GM21515 (cell line): Measurements from ENCODE around the gene TSPAN18.
A peak's percentile ranks its signal among the peaks of the same experiment; 100 is the strongest.

ENCODE experiments used
- ATAC-seq: cut with Tn5 transposase; IDR thresholded peaks from one replicate; pipeline ENCODE4 v1.9.1; 2021; ENCODE audit not compliant: unreplicated experiment

TSPAN18 gene

GRCh38 chr11:44861849-44862557 is 135.2 kb downstream of the TSPAN18 start:
- ATAC-seq: peak; percentile 98

- ATAC-seq: no peak
Measured at GRCh38 chr11:44862558-44863101, 135.9 kb downstream of the TSPAN18 start.

GRCh38 chr11:44863231-44863630 is 136.5 kb downstream of the TSPAN18 start:
- no peak for ATAC-seq

GRCh38 chr11:44865866-44866272 is 139.1 kb downstream of the TSPAN18 start:
- ATAC-seq: no peak

DNA sequence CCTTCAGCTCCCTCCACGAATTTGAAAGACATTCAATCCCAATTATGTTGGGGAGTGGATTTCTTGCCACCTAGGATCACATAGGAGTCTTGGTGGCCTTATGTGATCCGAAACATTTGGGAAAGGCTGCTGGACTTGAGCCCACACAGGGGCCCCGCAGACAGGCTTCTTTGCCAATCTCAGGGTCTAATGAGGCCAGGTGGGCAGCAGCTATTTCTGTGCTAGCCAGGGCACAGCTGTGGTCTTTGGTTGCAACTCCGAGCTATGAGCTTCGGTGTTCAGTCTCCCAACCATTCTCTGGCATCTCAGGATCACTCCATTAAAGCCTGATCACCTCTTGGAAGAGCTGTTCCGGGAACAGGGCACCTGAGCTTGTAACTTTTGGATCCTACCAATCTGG is 139.5 kb downstream of the TSPAN18 start:
- ATAC-seq: no peak

DNA sequence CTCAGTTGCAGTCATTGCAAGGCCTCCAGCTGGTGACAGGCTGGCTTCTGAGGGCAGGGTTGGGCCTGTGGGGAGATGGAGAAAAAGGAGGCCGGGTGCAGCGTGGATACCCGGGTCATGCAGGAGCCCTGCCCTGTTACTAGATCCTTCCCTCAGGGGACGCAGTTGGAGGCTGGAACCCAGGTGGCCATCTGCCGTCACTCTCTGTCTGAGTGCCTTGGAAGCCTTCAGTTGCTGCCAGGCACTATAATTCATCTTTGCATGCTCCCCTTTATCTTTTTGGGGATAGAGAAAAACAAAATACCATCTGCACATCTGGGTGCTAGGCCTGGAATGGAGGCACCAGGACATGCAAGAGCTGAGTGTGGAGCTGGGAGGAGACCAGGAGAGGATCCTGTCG is 141.3 kb downstream of the TSPAN18 start:
- no peak for ATAC-seq

- ATAC-seq: no peak
Measured at GRCh38 chr11:44868455-44869421, 142.0 kb downstream of the TSPAN18 start.

GRCh38 chr11:44870181-44870580 is 143.4 kb downstream of the TSPAN18 start:
- ATAC-seq: no peak

- no peak for ATAC-seq
Measured at GRCh38 chr11:44870615-44871176, 143.9 kb downstream of the TSPAN18 start.

- peak; percentile 93 for ATAC-seq
Measured at GRCh38 chr11:44871682-44872081, 144.9 kb downstream of the TSPAN18 start.

DNA sequence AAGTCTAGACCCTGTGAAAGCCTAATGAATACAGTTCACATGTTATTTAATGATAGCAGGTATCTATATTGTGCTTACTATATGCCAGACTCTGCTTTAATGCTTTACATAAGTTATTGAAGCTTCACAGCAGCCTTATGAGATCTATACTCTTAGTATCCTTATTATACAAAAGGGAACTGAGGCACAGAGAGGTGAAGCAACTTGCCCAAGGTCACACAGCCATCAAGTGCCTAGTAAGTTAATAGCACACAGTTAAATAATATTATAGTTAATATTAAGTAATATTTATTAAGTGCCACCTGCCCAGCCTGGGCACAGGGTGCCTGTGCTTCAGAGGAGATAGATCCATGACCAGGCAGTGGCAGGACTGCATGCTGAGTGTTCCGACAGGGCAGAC is 145.8 kb downstream of the TSPAN18 start:
- ATAC-seq: no peak

GRCh38 chr11:44873537-44873936 is 146.8 kb downstream of the TSPAN18 start:
- ATAC-seq: no peak

DNA sequence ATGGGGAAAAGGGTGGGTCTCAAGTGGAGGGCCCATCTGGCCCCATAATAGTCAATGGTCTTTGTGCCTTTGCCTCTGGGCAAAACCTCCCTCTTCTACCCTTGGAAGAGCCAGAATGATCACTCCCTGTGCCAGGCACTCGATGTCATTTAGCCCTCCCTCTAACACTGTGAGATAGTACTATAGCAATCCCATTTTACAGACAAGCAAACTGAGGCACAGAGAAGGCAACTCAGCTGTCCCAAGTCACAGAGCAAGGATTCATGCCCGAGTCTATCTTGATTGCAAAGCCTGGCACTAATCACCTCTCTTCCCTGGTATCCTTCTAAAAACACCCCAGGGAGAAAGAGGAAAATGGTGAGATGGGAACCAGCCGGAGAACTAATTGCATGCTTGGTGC is 147.5 kb downstream of the TSPAN18 start:
- ATAC-seq: no peak

- no peak for ATAC-seq
Measured at GRCh38 chr11:44875037-44875436, 148.3 kb downstream of the TSPAN18 start.

- no peak for ATAC-seq
Measured at GRCh38 chr11:44876194-44876723, 149.5 kb downstream of the TSPAN18 start.

GRCh38 chr11:44876906-44877305 is 150.1 kb downstream of the TSPAN18 start:
- ATAC-seq: no peak

DNA sequence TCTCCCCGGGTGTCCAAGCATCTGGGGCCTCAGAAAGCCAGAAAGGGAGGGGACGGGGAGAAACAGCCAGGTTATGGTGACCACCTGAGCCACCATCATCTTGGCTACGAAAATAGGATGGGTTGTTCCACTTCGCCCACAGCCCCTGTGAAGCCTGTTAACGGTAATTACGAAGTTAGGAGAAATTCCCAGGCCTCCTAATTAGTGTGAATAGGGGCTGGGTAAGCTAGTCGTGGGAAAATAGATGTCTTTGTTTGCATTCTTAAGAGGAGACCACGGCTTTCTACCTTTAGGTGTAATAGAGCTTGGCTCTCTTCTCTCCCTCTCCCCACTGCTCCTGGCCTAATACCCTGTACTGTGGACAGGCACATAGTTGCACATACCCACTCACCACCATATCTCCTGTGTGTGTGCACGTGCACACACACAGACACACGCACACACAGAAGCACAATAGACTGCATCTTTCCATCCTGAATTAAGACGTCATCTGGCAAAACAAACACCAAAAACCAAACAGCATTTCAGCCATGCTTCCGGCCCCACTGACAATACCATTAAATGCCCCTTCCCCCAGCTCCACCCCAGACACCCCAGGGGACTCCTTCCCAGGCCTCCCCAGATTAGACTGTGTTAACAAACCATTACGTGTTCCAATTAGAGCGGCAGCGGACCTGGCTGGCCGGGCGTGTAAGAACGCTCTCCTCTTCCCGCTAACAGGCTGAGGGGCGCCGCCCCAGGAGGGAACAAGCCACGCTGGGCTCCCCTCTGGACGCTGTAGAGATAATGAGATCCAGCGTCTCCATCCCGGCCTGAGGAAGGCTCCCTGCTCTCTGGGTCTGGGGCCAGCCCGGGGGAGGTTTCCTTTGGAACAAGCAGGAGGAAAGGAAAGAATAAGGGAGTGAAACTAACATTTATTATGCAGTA is 151.1 kb downstream of the TSPAN18 start:
- ATAC-seq: no peak

DNA sequence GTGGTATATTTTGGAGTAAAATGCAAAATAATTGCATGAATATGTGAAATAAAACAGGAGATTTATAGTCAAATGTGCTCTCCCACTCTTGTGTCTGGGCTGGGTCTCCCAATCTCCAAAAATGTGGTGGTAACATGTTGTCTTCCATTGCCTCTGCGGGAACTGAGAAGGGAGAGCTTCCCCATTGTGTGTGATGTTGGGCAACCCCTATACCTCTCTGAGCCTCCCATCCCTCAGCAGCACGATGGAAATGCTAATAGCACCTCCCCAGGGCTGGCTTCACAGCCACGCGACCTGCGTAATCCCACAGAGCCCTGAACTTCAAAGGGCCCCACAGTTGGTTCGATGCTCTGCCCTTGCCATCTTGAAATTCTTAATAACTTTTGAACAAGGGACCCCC is 151.9 kb downstream of the TSPAN18 start:
- no peak for ATAC-seq

DNA sequence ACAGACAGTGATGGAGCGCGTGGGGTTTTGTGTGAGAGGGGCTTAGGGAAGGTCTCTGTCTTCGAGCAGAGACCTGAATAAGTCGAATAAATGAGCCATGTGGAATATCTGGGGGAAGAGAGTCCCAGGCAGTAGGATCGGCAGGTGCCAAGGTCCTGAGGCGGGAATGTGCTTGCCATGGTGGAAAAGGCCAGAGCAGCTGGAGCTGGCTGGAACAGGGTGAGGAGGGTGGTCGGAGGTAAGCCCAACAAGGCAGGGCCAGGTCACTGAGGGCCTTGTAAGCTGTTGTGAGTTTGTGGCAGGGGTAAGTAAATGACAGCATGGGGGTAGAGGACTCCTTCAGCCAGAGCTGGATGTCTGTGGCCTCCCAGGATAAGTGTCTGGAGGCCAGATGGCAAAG is 152.7 kb downstream of the TSPAN18 start:
- no peak for ATAC-seq

- ATAC-seq: no peak
Measured at GRCh38 chr11:44880511-44880910, 153.7 kb downstream of the TSPAN18 start.
